KOPT-K1 (cell line): ENCODE results near the gene CSNK2A1.
A peak's percentile ranks its signal among the peaks of the same experiment; 100 is the strongest.
"Not testable (repeated sequence)": the region's sequence is repeated elsewhere in the genome, so short reads cannot be mapped to it uniquely, and the experiment has no call there.

Experiments used
- H3K27ac ChIP-seq: fragments of 200-600 bp; sonication (generic); 2 replicates; pipeline ENCODE4 v1.5.1; 2016; ENCODE audit warnings: antibody characterized with exemption, mild to moderate bottlenecking, low read depth, low read length; ENCODE audit not compliant: poor library complexity, severe bottlenecking
- H3K36me3 ChIP-seq: fragments of 200-600 bp; sonication (generic); 2 replicates; pipeline ENCODE4 v1.5.1; 2017; ENCODE audit warnings: antibody characterized with exemption, mild to moderate bottlenecking, low read length, moderate library complexity; ENCODE audit not compliant: insufficient read depth
- H3K9me3 ChIP-seq: fragments of 200-600 bp; sonication (generic); 2 replicates; pipeline ENCODE4 v1.5.1; 2017; ENCODE audit warnings: antibody characterized with exemption, low read length, mild to moderate bottlenecking; ENCODE audit not compliant: insufficient read depth, poor library complexity, severe bottlenecking

Gene CSNK2A1

GRCh38 chr20:474581-474980 lies 69.0 kb downstream of the CSNK2A1 start:
- Histone ChIP-seq H3K36me3 (peaks cover 63% of the 10 kb centered on the region), H3K9me3 (peaks cover 38% of the 10 kb centered on the region), H3K27ac (no peak overlapping the region)

- H3K9me3 ChIP-seq: peaks cover 54% of the 10 kb centered on the region
- peaks cover 46% of the 10 kb centered on the region for H3K36me3 ChIP-seq
- no peak overlapping the region for H3K27ac ChIP-seq
Observed at GRCh38 chr20:472889-473292, 70.7 kb downstream of the CSNK2A1 start.

- peaks cover 60% of the 10 kb centered on the region for H3K9me3 ChIP-seq
- no peak overlapping the region for H3K27ac ChIP-seq
- H3K36me3 ChIP-seq: peaks cover 40% of the 10 kb centered on the region
Observed at GRCh38 chr20:472137-472846, 71.3 kb downstream of the CSNK2A1 start.

GRCh38 chr20:469746-470490 lies 73.7 kb downstream of the CSNK2A1 start:
- peaks cover 67% of the 10 kb centered on the region for H3K9me3 ChIP-seq
- H3K27ac ChIP-seq: no peak overlapping the region
- H3K36me3 ChIP-seq: peaks cover 19% of the 10 kb centered on the region; the same call in 1 of the 2 replicates

GRCh38 chr20:467755-468154 lies 75.8 kb downstream of the CSNK2A1 start:
- Histone ChIP-seq H3K36me3 (peaks cover 6% of the 10 kb centered on the region; the same call in 1 of the 2 replicates), H3K9me3 (peaks cover 61% of the 10 kb centered on the region), H3K27ac (no peak overlapping the region)

- Histone ChIP-seq H3K36me3 (0 out of 2 replicates have a peak, but pooled peaks cover 8% of the 10 kb centered on the region), H3K27ac (peak within 1 kb of the TSS; percentile 75), H3K9me3 (peaks cover 8% of the 10 kb centered on the region)
Observed at GRCh38 chr20:462199-462991, 81.2 kb downstream of the CSNK2A1 start, which contains the start of gene TBC1D20. Gene TBC1D20, minus strand, starts transcription at chr20:462533. Its CDS starts 128 bp downstream, at chr20:462405.

- H3K9me3 ChIP-seq: no peaks in the 10 kb centered on the region
- peak overlapping the region; percentile 75 for H3K27ac ChIP-seq
- H3K36me3 ChIP-seq: 0 out of 2 replicates have a peak, but pooled peaks cover 8% of the 10 kb centered on the region
Observed at GRCh38 chr20:461254-462198, 82.1 kb downstream of the CSNK2A1 start.

- Histone ChIP-seq H3K9me3 (no peaks in the 10 kb centered on the region), H3K36me3 (0 out of 2 replicates have a peak, but pooled peaks cover 8% of the 10 kb centered on the region), H3K27ac (no peak overlapping the region)
Observed at GRCh38 chr20:460707-461106, 82.9 kb downstream of the CSNK2A1 start.

- H3K27ac ChIP-seq: no peak overlapping the region
- 0 out of 2 replicates have a peak, but pooled peaks cover 8% of the 10 kb centered on the region for H3K36me3 ChIP-seq
- H3K9me3 ChIP-seq: no peaks in the 10 kb centered on the region
Observed at GRCh38 chr20:460180-460579, 83.4 kb downstream of the CSNK2A1 start.

GRCh38 chr20:458776-459175 lies 84.8 kb downstream of the CSNK2A1 start:
- no peaks in the 10 kb centered on the region for H3K9me3 ChIP-seq
- no peak overlapping the region for H3K27ac ChIP-seq
- 0 out of 2 replicates have a peak, but pooled peaks cover 8% of the 10 kb centered on the region for H3K36me3 ChIP-seq

GRCh38 chr20:454951-455350 lies 88.6 kb downstream of the CSNK2A1 start:
- 0 out of 2 replicates have a peak, but pooled peaks cover 8% of the 10 kb centered on the region for H3K36me3 ChIP-seq
- no peak overlapping the region for H3K27ac ChIP-seq

GRCh38 chr20:452021-452420 lies 91.6 kb downstream of the CSNK2A1 start:
- H3K9me3 ChIP-seq, H3K27ac ChIP-seq: not testable (repeated sequence)
- H3K36me3 ChIP-seq: peaks cover 11% of the 10 kb centered on the region; the same call in 1 of the 2 replicates

More at GRCh38 chr20:454951-455350, 88.6 kb downstream of the CSNK2A1 start:
- no peaks in the 10 kb centered on the region for H3K9me3 ChIP-seq

- no peak overlapping the region for H3K27ac ChIP-seq
- H3K9me3 ChIP-seq: no peaks in the 10 kb centered on the region
- peaks cover 73% of the 10 kb centered on the region for H3K36me3 ChIP-seq
Observed at GRCh38 chr20:445514-446336, 97.9 kb downstream of the CSNK2A1 start.
